H9 (cell line): ENCODE results near the gene ABHD16A. TPM values are rescaled to one million over a fixed set of nuclear protein-coding genes. Genes with fewer than 3 reads are reported as not detected.

Experiments used
- DNase-seq: peaks from one replicate; pipeline ENCODE4 v3.0.0-alpha.2; 2017
- H2AFZ ChIP-seq: one replicate; pipeline ENCODE4 v1.6.1; 2013; ENCODE audit warnings: mild to moderate bottlenecking, low read length, control low read depth, moderate library complexity
- H2AK5ac ChIP-seq: 2 replicates; pipeline ENCODE4 v1.6.1; 2013; ENCODE audit warnings: low read length, control low read depth, mixed read lengths; ENCODE audit not compliant: insufficient read length
- H2BK120ac ChIP-seq: one replicate; pipeline ENCODE4 v1.6.1; 2013; ENCODE audit warnings: low read depth, mild to moderate bottlenecking, low read length, control low read depth, inconsistent platforms; ENCODE audit not compliant: poor library complexity, severe bottlenecking
- H2BK12ac ChIP-seq: 2 replicates; pipeline ENCODE4 v1.6.1; 2013; ENCODE audit warnings: low read length, control low read depth, mixed read lengths, low read depth; ENCODE audit not compliant: insufficient read length
- H2BK15ac ChIP-seq: 2 replicates; pipeline ENCODE4 v1.6.1; 2013; ENCODE audit warnings: low read depth, low read length, control low read depth
- H2BK20ac ChIP-seq: one replicate; pipeline ENCODE4 v1.6.1; 2013; ENCODE audit warnings: low read depth, mild to moderate bottlenecking, low read length, control low read depth, inconsistent platforms; ENCODE audit not compliant: poor library complexity, severe bottlenecking
- H2BK5ac ChIP-seq: 2 replicates; pipeline ENCODE4 v1.6.1; 2013; ENCODE audit warnings: low read length, control low read depth, mixed read lengths; ENCODE audit not compliant: insufficient read length
- H3K14ac ChIP-seq: 2 replicates; pipeline ENCODE4 v1.6.1; 2013; ENCODE audit warnings: low read length, control low read depth; ENCODE audit not compliant: insufficient read depth
- H3K18ac ChIP-seq: 2 replicates; pipeline ENCODE4 v1.6.1; 2013; ENCODE audit warnings: low read depth, mild to moderate bottlenecking, mixed read lengths, low read length, control low read depth; ENCODE audit not compliant: insufficient read length
- H3K23ac ChIP-seq: 2 replicates; pipeline ENCODE4 v1.6.1; 2013; ENCODE audit warnings: low read length, control low read depth, mixed read lengths, low read depth; ENCODE audit not compliant: insufficient read length
- H3K23me2 ChIP-seq: 2 replicates; pipeline ENCODE4 v1.6.1; 2013; ENCODE audit warnings: low read depth, mild to moderate bottlenecking, mixed read lengths, low read length, control low read depth; ENCODE audit not compliant: insufficient read length, poor library complexity, severe bottlenecking
- H3K27ac ChIP-seq: 2 replicates; pipeline ENCODE4 v1.5.1; 2013; ENCODE audit warnings: low read length, control low read depth, mixed read lengths, low read depth; ENCODE audit not compliant: insufficient read length
- H3K27me3 ChIP-seq: 2 replicates; pipeline ENCODE4 v1.6.1; 2013; ENCODE audit warnings: low read length, control low read depth, inconsistent platforms; ENCODE audit not compliant: insufficient read depth
- H3K4ac ChIP-seq: 2 replicates; pipeline ENCODE4 v1.6.1; 2013; ENCODE audit warnings: low read depth, mild to moderate bottlenecking, control low read depth, inconsistent platforms, low read length, moderate library complexity
- H3K4me1 ChIP-seq: 2 replicates; pipeline ENCODE4 v1.6.1; 2013; ENCODE audit warnings: low read length, control low read depth, inconsistent platforms; ENCODE audit not compliant: insufficient read depth
- H3K4me2 ChIP-seq: 2 replicates; pipeline ENCODE4 v1.6.1; 2013; ENCODE audit warnings: low read length, control low read depth, mixed read lengths; ENCODE audit not compliant: insufficient read length, insufficient read depth
- H3K56ac ChIP-seq: 2 replicates; pipeline ENCODE4 v1.6.1; 2013; ENCODE audit warnings: low read depth, mild to moderate bottlenecking, mixed read lengths, low read length, control low read depth; ENCODE audit not compliant: insufficient read length
- H3K79me1 ChIP-seq: 2 replicates; pipeline ENCODE4 v1.6.1; 2013; ENCODE audit warnings: low read depth, mild to moderate bottlenecking, moderate library complexity, low read length, control low read depth, inconsistent platforms; ENCODE audit not compliant: insufficient read depth, poor library complexity, severe bottlenecking
- H3K79me2 ChIP-seq: 2 replicates; pipeline ENCODE4 v1.6.1; 2013; ENCODE audit warnings: low read length, control low read depth, inconsistent platforms; ENCODE audit not compliant: insufficient read depth
- H3K9ac ChIP-seq: 2 replicates; pipeline ENCODE4 v1.6.1; 2013; ENCODE audit warnings: low read length, control low read depth, mixed read lengths; ENCODE audit not compliant: insufficient read length; ENCODE audit errors: extremely low read depth
- H3K9me3 ChIP-seq: one replicate; pipeline ENCODE4 v1.6.1; 2013; ENCODE audit warnings: low read depth, low read length, inconsistent platforms; ENCODE audit not compliant: control insufficient read depth
- H3T11ph ChIP-seq: one replicate; pipeline ENCODE4 v1.6.1; 2013; ENCODE audit warnings: mild to moderate bottlenecking, low read length, control low read depth, inconsistent platforms
- H4K20me1 ChIP-seq: one replicate; pipeline ENCODE4 v1.6.1; 2013; ENCODE audit not compliant: control insufficient read depth, insufficient read length, insufficient read depth
- H4K5ac ChIP-seq: 2 replicates; pipeline ENCODE4 v1.6.1; 2013; ENCODE audit warnings: low read depth, mild to moderate bottlenecking, mixed read lengths, low read length, control low read depth; ENCODE audit not compliant: insufficient read length
- H4K8ac ChIP-seq: replicated peaks from 2 replicates; pipeline ENCODE4 v1.6.1; 2013; ENCODE audit warnings: low read length, control low read depth, mixed read lengths, low read depth; ENCODE audit not compliant: insufficient read length
- H4K91ac ChIP-seq: 2 replicates; pipeline ENCODE4 v1.6.1; 2013; ENCODE audit warnings: low read depth, mild to moderate bottlenecking, moderate library complexity, mixed read lengths, low read length, control low read depth; ENCODE audit not compliant: insufficient read length
- H3K27ac Mint-ChIP-seq, 3 experiments: 2 replicates in 2 of 3; 3 replicates in 1 of 3; pipeline ENCODE4 v1.8.0; 2020 to 2021; ENCODE audit warnings: mixed read lengths in 3 of 3, mild to moderate bottlenecking in 1 of 3, moderate library complexity in 1 of 3
- H3K27me3 Mint-ChIP-seq: 2 replicates; pipeline ENCODE4 v1.8.0; 2021; ENCODE audit warnings: low read depth, mild to moderate bottlenecking, moderate library complexity, mixed read lengths
- H3K36me3 Mint-ChIP-seq, 3 experiments: 2 replicates in 2 of 3; 3 replicates in 1 of 3; pipeline ENCODE4 v1.8.0; 2020 to 2021; ENCODE audit warnings: low read depth in 3 of 3, mixed read lengths in 3 of 3; ENCODE audit not compliant: insufficient read depth in 1 of 3
- H3K4me1 Mint-ChIP-seq, 2 experiments: 2 replicates each; pipeline ENCODE4 v1.8.0; 2020; ENCODE audit warnings: mixed read lengths in 2 of 2
- H3K4me3 Mint-ChIP-seq, 2 experiments: 2 replicates in 1 of 2; 3 replicates in 1 of 2; pipeline ENCODE4 v1.8.0; 2020 to 2021; ENCODE audit warnings: mild to moderate bottlenecking in 2 of 2, mixed read lengths in 2 of 2, moderate library complexity in 1 of 2
- H3K9me3 Mint-ChIP-seq, 2 experiments: 2 replicates in 1 of 2; 3 replicates in 1 of 2; pipeline ENCODE4 v1.8.0; 2020; ENCODE audit warnings: mild to moderate bottlenecking in 2 of 2, mixed read lengths in 2 of 2, moderate library complexity in 1 of 2
- WGBS: extraction: QIAGEN DNeasy Blood & Tissue Kit; methylation state at CpG from one replicate; pipeline ENCODE4 v1.1.7; 2013; ENCODE audit warnings: missing lambda C conversion rate, low lambda C conversion rate, mixed read lengths; ENCODE audit not compliant: insufficient read length; ENCODE audit errors: extremely low coverage; 5-methylcytosine and 5-hydroxymethylcytosine counted together
- total RNA-seq: library from RNA; stranded (reverse); gene quantifications from 2 replicates; pipeline ENCODE4 v1.2.1, GENCODE V29; 2021
- TF ChIP-seq, protein P1 (sequence below): fragments of 200-600 bp; sonication (generic); conservative IDR thresholded peaks from 3 replicates; pipeline ENCODE4 v1.8.0; 2021; ENCODE audit warnings: antibody characterized with exemption, mild to moderate bottlenecking

Gene ABHD16A
- total RNA-seq, 1 experiment from 2014 or later, result 34.4 TPM

DNA sequence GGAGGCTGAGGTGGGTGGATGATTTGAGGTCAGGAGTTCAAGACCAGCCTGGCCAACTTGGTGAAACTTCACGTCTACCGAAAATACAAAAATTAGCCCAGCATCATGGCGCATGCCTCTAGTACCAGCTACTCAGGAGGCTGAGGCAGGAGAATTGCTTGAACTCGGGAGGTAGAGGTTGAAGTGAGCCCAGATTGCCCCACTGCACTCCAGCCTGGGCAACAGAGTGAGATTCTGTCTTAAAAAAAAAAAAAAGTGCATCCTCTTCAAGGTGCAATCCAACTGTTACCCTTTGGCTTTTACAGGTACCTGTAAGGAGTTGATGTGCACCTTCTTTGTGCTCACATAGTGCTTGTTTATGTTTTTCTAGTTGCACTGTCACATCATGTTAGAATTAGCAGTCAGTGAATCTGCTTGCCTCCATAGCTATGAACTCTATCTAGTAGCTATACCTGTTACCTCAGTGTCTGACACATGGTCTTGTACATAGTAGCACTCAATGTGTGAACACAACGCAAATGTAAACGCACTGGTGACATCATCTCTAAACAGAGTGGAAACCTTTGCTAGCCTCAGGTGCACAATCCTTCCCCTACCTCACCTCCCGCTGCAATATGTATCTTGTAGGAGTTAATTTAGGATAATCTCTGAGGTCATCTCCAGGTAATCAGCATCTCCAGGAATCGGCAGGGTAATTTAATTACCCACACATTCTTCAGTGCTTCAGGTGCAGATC is 46.3 kb upstream of the ABHD16A start:
- Histone ChIP-seq H3K79me2 (no peaks in the 10 kb centered on the region), H4K20me1 (no peaks in the 10 kb centered on the region), H2BK5ac (no peak overlapping the region), H3K56ac (no peak overlapping the region), H3K23ac (no peak overlapping the region), H3K9ac (no peak overlapping the region), H3K18ac (no peak overlapping the region), H3K27me3 (no peaks in the 10 kb centered on the region), H3K79me1 (no peaks in the 10 kb centered on the region), H3K27ac (no peak overlapping the region), H2BK15ac (no peak overlapping the region), H3K14ac (no peak overlapping the region), H2BK12ac (no peak overlapping the region), H3K4me1 (no peaks in the 10 kb centered on the region), H4K5ac (no peak overlapping the region), H4K91ac (no peak overlapping the region), H2BK120ac (no peak overlapping the region), H3K4me2 (no peak overlapping the region), H3T11ph (no peak overlapping the region), H3K9me3 (no peaks in the 10 kb centered on the region), H3K4ac (no peak overlapping the region), H3K23me2 (no peaks in the 10 kb centered on the region), H2AFZ (no peak overlapping the region), H2BK20ac (no peak overlapping the region), H2AK5ac (no peak overlapping the region), H4K8ac (no peak overlapping the region)
- TF ChIP-seq, protein P1, sequence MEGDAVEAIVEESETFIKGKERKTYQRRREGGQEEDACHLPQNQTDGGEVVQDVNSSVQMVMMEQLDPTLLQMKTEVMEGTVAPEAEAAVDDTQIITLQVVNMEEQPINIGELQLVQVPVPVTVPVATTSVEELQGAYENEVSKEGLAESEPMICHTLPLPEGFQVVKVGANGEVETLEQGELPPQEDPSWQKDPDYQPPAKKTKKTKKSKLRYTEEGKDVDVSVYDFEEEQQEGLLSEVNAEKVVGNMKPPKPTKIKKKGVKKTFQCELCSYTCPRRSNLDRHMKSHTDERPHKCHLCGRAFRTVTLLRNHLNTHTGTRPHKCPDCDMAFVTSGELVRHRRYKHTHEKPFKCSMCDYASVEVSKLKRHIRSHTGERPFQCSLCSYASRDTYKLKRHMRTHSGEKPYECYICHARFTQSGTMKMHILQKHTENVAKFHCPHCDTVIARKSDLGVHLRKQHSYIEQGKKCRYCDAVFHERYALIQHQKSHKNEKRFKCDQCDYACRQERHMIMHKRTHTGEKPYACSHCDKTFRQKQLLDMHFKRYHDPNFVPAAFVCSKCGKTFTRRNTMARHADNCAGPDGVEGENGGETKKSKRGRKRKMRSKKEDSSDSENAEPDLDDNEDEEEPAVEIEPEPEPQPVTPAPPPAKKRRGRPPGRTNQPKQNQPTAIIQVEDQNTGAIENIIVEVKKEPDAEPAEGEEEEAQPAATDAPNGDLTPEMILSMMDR, result no peak
- H3K36me3 Mint-ChIP-seq, result peaks cover 6 to 24% (median 18%) of the 10 kb centered on the region in 3 experiments; a peak in 6 of 7 replicates
- no peak for DNase-seq
- H3K27ac Mint-ChIP-seq, result no peak overlapping the region
- H3K4me3 Mint-ChIP-seq, result no peak overlapping the region
- H3K27me3 Mint-ChIP-seq, result no peaks in the 10 kb centered on the region
- no CpG with 5 or more reads among the region's 8 CpGs for WGBS
- no peaks in the 10 kb centered on the region for H3K9me3 Mint-ChIP-seq
- peaks cover 5 to 8% of the 10 kb centered on the region in 2 experiments for H3K4me1 Mint-ChIP-seq
